SU-DHL-6 (cell line): ENCODE measurements around the gene PLIN4.

Experiments
- EZH2phosphoT487 ChIP-seq: fragments of 200-600 bp; sonication (generic), shearing (Covaris generic); conservative IDR thresholded peaks from 2 replicates; pipeline ENCODE4 v1.6.1; 2018; ENCODE audit warnings: mild to moderate bottlenecking, antibody characterized with exemption, low read length, moderate library complexity, mixed read lengths
- TF ChIP-seq, protein P1 (sequence below): fragments of 200-600 bp; sonication (generic); IDR thresholded peaks from one replicate; pipeline ENCODE4 v1.5.1; 2017; ENCODE audit warnings: antibody characterized with exemption, mild to moderate bottlenecking, low read length, moderate library complexity; ENCODE audit not compliant: insufficient read depth, poor library complexity, severe bottlenecking

DNA sequence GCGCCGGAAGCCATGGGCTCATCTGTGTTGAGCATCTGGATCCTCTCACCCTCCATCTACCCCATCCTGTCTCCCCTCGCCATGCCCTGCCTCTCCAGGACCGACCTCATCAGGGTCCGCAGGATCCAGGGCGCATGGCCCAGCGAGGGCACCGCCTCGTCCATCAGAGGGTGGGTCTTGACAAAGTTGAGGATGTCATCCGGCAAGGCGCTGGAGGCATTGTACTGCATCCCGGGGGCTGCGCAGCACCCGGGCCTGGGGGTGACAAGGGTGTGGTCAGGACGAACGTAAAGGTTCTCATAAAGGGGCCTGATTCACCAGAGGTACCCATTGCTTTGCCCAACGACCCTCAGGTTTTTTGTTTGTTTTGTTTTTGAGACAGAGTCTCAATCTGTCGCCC is 31.7 kb upstream of the PLIN4 start:
- TF ChIP-seq, protein P1, sequence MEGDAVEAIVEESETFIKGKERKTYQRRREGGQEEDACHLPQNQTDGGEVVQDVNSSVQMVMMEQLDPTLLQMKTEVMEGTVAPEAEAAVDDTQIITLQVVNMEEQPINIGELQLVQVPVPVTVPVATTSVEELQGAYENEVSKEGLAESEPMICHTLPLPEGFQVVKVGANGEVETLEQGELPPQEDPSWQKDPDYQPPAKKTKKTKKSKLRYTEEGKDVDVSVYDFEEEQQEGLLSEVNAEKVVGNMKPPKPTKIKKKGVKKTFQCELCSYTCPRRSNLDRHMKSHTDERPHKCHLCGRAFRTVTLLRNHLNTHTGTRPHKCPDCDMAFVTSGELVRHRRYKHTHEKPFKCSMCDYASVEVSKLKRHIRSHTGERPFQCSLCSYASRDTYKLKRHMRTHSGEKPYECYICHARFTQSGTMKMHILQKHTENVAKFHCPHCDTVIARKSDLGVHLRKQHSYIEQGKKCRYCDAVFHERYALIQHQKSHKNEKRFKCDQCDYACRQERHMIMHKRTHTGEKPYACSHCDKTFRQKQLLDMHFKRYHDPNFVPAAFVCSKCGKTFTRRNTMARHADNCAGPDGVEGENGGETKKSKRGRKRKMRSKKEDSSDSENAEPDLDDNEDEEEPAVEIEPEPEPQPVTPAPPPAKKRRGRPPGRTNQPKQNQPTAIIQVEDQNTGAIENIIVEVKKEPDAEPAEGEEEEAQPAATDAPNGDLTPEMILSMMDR, result no peak
- TF ChIP-seq EZH2phosphoT487, result no peak
